ENCODE data around the gene RASGRF2.

Gene RASGRF2

GRCh38 chr5:81167078-81167477 is 206.9 kb downstream of the RASGRF2 start:
- no peaks in the 10 kb centered on the region for H3K79me2 ChIP-seq
- no peak overlapping the region for H3K9ac ChIP-seq
- no peak overlapping the region for H3K27ac ChIP-seq
- H3K4me1 ChIP-seq: no peaks in the 10 kb centered on the region
- H3K9me3 ChIP-seq (ENCODE audit: control insufficient read depth, low read length): no peaks in the 10 kb centered on the region
- no peaks in the 10 kb centered on the region for H3K36me3 ChIP-seq (ENCODE audit: control insufficient read depth, insufficient read depth, low read length)
- H3K4me3 ChIP-seq (ENCODE audit: low read depth, low read length): no peak overlapping the region
- H3K4me2 ChIP-seq (ENCODE audit: low read length): no peak overlapping the region
- TF ChIP-seq CTCF (IDR thresholded peaks at IDR 0.05): no peak
- H2AFZ ChIP-seq: no peak overlapping the region
- no peaks in the 10 kb centered on the region for H3K27me3 ChIP-seq (ENCODE audit: control insufficient read depth, insufficient read depth, low read length)

GRCh38 chr5:81167544-81167943 is 207.4 kb downstream of the RASGRF2 start:
- Histone ChIP-seq H3K4me1 (no peaks in the 10 kb centered on the region), H3K79me2 (no peaks in the 10 kb centered on the region), H3K27ac (no peak overlapping the region), H2AFZ (no peak overlapping the region), H3K27me3 (ENCODE audit: control insufficient read depth, insufficient read depth, low read length) (no peaks in the 10 kb centered on the region), H3K9me3 (ENCODE audit: control insufficient read depth, low read length) (no peaks in the 10 kb centered on the region), H3K4me3 (ENCODE audit: low read depth, low read length) (no peak overlapping the region), H3K9ac (no peak overlapping the region), H3K4me2 (ENCODE audit: low read length) (no peak overlapping the region), H3K36me3 (ENCODE audit: control insufficient read depth, insufficient read depth, low read length) (no peaks in the 10 kb centered on the region)
- TF ChIP-seq CTCF (IDR thresholded peaks at IDR 0.05): no peak

GRCh38 chr5:81169924-81170323 is 209.8 kb downstream of the RASGRF2 start:
- H3K36me3 ChIP-seq (ENCODE audit: control insufficient read depth, insufficient read depth, low read length): no peaks in the 10 kb centered on the region
- H3K9ac ChIP-seq: no peak overlapping the region
- H3K27ac ChIP-seq: no peak overlapping the region
- H2AFZ ChIP-seq: no peak overlapping the region
- no peaks in the 10 kb centered on the region for H3K79me2 ChIP-seq
- no peak overlapping the region for H3K4me2 ChIP-seq (ENCODE audit: low read length)
- H3K27me3 ChIP-seq (ENCODE audit: control insufficient read depth, insufficient read depth, low read length): no peaks in the 10 kb centered on the region
- no peak overlapping the region for H3K4me3 ChIP-seq (ENCODE audit: low read depth, low read length)
- no peak for TF ChIP-seq CTCF (IDR thresholded peaks at IDR 0.05)
- H3K4me1 ChIP-seq: no peaks in the 10 kb centered on the region
- no peaks in the 10 kb centered on the region for H3K9me3 ChIP-seq (ENCODE audit: control insufficient read depth, low read length)

- Histone ChIP-seq H3K4me2 (ENCODE audit: low read length) (no peak overlapping the region), H3K79me2 (no peaks in the 10 kb centered on the region), H3K27me3 (ENCODE audit: control insufficient read depth, insufficient read depth, low read length) (no peaks in the 10 kb centered on the region), H3K36me3 (ENCODE audit: control insufficient read depth, insufficient read depth, low read length) (no peaks in the 10 kb centered on the region), H3K4me3 (ENCODE audit: low read depth, low read length) (no peak overlapping the region), H3K9me3 (ENCODE audit: control insufficient read depth, low read length) (no peaks in the 10 kb centered on the region), H3K9ac (no peak overlapping the region), H3K4me1 (no peaks in the 10 kb centered on the region), H3K27ac (no peak overlapping the region), H2AFZ (no peak overlapping the region)
- no peak for TF ChIP-seq CTCF (IDR thresholded peaks at IDR 0.05)
These were observed 211.6 kb downstream of the RASGRF2 start for GRCh38 chr5:81171769-81172168.

GRCh38 chr5:81172710-81173109 is 212.5 kb downstream of the RASGRF2 start:
- Histone ChIP-seq H3K9ac (no peak overlapping the region), H3K27me3 (ENCODE audit: control insufficient read depth, insufficient read depth, low read length) (no peaks in the 10 kb centered on the region), H3K4me3 (ENCODE audit: low read depth, low read length) (no peak overlapping the region), H3K27ac (no peak overlapping the region), H3K9me3 (ENCODE audit: control insufficient read depth, low read length) (no peaks in the 10 kb centered on the region), H3K36me3 (ENCODE audit: control insufficient read depth, insufficient read depth, low read length) (no peaks in the 10 kb centered on the region), H3K4me1 (no peaks in the 10 kb centered on the region), H3K4me2 (ENCODE audit: low read length) (no peak overlapping the region), H3K79me2 (no peaks in the 10 kb centered on the region), H2AFZ (no peak overlapping the region)
- no peak for TF ChIP-seq CTCF (IDR thresholded peaks at IDR 0.05)

All from parathyroid adenoma (tissue), 2 donors.